Panc1 (cell line): Measurements from ENCODE around the gene EGFLAM.

ENCODE experiments used
- POLR2AphosphoS5 ChIP-seq: IDR thresholded peaks from 2 replicates; pipeline ENCODE4 v1.6.1; 2012; ENCODE audit warnings: mild to moderate bottlenecking, low read depth, low read length, moderate library complexity
- TF ChIP-seq, protein P1 (sequence below): fragments of 450-650 bp; IDR thresholded peaks from 2 replicates; pipeline ENCODE4 v1.5.1; 2017; ENCODE audit warnings: mild to moderate bottlenecking

DNA sequence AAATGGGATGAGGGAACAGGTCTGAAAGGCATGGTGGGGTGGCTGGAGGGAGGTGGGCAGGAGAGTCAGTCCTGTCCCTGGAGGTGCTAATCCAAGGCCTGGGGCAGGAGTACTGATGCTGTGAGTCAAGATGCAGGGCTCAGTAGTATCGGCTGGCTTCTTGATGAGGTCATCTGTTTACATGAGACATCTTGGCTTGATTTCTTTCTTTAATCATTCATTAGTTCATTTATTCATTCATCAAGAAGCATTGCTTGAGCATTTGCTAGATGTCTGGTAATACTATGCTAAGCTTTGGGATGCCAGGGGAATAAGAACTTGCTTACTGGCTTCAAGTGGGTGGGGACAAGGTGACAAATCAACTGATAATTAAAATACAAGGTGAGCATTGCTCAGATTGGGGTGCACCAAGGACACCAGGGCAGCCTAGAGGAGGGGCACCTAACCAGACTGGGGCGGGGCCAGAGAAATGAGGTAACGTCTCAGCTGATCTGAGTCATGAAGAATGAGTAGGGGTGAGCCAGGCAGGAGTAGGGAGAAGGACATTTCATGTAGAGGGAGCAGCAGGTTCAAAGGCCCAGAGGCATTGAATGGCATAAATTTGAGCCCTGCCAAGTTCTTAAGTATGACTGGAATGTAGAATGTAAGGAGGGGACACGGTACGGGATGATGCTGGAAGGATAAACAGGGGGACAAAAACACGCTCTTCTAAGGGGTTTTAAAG lies 88.8 kb downstream of the EGFLAM start:
- TF ChIP-seq, protein P1, sequence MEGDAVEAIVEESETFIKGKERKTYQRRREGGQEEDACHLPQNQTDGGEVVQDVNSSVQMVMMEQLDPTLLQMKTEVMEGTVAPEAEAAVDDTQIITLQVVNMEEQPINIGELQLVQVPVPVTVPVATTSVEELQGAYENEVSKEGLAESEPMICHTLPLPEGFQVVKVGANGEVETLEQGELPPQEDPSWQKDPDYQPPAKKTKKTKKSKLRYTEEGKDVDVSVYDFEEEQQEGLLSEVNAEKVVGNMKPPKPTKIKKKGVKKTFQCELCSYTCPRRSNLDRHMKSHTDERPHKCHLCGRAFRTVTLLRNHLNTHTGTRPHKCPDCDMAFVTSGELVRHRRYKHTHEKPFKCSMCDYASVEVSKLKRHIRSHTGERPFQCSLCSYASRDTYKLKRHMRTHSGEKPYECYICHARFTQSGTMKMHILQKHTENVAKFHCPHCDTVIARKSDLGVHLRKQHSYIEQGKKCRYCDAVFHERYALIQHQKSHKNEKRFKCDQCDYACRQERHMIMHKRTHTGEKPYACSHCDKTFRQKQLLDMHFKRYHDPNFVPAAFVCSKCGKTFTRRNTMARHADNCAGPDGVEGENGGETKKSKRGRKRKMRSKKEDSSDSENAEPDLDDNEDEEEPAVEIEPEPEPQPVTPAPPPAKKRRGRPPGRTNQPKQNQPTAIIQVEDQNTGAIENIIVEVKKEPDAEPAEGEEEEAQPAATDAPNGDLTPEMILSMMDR, result no peak
- no peak for TF ChIP-seq POLR2AphosphoS5
